ENCODE measurements around the gene CEP95.
"Not testable (repeated sequence)": the region's sequence is repeated elsewhere in the genome, so short reads cannot be mapped to it uniquely, and the experiment has no call there.

CEP95 gene

GRCh38 chr17:64575431-64575830, 68.7 kb downstream of the CEP95 start:
- DNase-seq (ENCODE audit: low spot score) = no peak

- DNase-seq (ENCODE audit: low spot score) = not testable (repeated sequence)
These were observed 70.2 kb downstream of the CEP95 start for GRCh38 chr17:64577025-64577424.

GRCh38 chr17:64579917-64580316, 73.1 kb downstream of the CEP95 start:
- DNase-seq (ENCODE audit: low spot score) = no peak

- no peak for DNase-seq (ENCODE audit: low spot score)
These were observed 73.9 kb downstream of the CEP95 start for GRCh38 chr17:64580384-64581315.

- no peak for DNase-seq (ENCODE audit: low spot score)
These were observed 76.3 kb downstream of the CEP95 start for GRCh38 chr17:64583038-64583437.

GRCh38 chr17:64585146-64585545, 78.4 kb downstream of the CEP95 start:
- no peak for DNase-seq (ENCODE audit: low spot score)

Data from HuH-7 (cell line).